IPS-11a (cell line): ENCODE measurements around the gene TSPAN2.
"Not testable (repeated sequence)": the region's sequence is repeated elsewhere in the genome, so short reads cannot be mapped to it uniquely, and the experiment has no call there.

Experiments
- H3K4me3 ChIP-seq: one replicate; pipeline ENCODE4 v1.5.1; 2013; ENCODE audit warnings: low read depth, low read length, control low read depth

The TSPAN2 gene

DNA sequence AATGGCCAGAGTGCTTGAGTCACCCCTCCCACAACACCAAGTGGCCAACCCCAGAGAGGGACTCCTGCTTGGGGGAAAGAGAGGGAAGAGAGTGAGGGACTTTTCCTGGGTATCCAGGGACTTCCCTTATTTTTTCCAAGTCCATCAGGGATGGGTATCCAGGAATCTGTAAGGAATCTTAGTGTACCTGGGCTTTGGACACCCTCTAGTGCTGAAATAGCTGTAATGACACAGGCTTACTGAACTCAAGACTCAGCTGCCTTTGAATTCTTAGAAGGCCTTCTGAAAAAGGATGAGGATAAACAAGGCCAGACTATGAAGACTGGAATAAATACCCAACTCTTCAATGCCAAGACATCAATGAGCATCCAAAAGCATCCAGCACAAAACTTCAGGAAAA is 47.6 kb downstream of the TSPAN2 start:
- H3K4me3 ChIP-seq, result no peak overlapping the region

DNA sequence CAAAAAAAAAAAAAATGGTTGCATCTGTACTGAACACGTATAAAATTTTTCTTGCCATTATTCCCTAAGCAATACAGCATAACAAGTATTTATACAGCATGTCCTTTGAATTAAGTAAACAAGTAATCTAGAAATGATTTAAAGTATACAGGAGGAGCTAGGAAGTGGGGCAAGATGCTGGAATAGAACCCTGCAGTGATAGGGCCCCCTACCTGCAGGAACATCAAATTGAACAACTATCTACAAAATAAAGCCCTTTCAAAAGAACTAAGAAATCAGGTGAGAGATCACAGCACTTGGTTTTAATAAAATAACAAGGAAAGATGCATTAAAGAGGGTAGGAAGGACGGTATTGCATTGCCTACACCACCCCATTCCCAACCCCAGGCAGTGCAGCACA is 48.8 kb downstream of the TSPAN2 start:
- no peak overlapping the region for H3K4me3 ChIP-seq

DNA sequence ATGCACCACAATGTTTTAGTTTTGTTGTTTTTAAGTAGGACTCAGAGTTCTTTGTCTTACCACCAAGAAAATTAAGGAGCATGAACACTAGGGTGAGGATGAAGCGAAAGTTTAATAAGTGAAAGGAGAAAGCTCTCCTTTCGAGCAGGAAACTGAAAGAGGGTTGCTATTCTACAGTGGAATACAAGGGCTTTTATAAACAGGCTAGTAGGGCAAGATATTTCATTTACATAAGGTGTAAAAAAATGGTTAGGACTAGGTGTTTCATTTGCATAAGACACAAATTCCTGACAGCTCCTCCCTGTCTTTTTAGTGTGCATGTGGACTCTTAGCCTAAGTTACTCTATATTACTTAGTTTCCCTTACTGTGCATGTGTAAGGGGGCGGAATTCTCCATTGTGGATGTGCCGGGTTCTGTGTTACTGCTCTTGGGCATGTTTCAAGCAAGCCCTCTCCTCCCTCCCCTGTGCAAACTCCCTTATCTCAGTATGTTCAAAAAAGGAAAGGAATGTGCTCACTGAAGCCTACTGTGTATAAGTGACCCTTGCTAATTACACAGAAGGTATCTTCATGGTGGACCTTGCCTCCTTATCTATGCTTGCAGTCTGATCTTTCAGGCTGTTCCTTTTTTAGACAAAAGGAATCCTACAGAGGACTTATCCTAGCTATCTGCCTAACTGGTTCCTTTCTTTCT is 52.3 kb downstream of the TSPAN2 start:
- H3K4me3 ChIP-seq, result no peak overlapping the region

DNA sequence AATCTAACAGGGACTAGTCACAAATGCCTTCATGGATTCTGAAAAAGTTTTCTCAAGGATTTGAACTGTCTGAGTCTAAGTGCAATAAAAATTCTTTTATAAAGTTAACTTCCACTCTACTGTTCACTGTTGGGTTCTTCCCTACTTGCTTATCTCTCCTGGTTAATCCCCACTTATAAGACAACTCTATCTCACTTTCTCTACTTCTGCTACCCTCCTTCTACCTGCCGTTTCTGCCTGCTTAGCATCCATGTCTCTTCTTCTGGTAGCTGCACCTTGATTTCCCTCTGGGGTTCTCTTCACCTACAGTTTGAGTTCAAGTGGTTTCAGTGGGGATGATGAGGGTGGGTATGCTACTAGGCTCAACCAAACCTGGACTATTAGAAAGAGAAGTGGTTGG is 53.7 kb downstream of the TSPAN2 start:
- H3K4me3 ChIP-seq, result no peak overlapping the region

DNA sequence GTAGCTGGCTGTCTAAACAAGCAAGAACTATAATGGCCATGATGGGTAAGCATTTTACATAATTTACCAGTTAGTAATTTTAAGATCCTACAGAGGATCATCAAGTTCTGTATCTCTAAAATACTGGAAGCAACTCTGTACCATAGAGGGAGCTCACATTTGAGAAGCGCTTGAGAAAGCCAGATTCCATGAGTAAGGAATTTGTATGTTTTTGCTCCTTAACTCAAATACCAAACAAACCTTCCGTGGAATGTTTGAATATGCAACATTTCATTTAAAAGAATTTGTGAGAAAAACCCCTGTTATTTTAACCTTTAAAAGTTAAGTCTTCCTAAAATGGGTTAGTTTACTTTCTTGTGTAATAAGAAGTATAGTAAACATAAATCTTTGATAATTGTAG is 57.7 kb downstream of the TSPAN2 start:
- no peak overlapping the region for H3K4me3 ChIP-seq

DNA sequence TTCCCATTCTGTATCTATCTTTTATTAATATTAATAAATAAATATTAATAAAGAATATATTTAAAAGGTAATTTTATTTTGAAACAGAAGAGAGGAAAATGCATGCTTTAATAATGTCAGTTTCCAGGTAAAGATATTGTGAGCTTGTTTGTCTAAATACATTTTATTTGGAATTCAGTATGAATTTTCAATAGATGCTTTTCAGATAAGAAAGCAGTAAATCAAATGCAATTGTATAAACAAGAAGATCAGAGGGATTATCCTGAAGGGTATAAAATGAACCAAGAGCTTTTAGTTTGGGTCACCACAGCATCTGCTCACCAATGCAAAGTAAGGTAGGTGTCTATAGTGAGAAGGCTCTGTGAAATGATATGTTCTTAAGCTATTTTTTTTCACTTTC is 59.8 kb downstream of the TSPAN2 start, which contains the start of gene TSHB:
Gene TSHB, plus strand, starts transcription at position 301 of the 400 bp plus-strand sequence. CDS start 3,537 bp downstream, outside the sequence.
- no peak within 1 kb of the TSS for H3K4me3 ChIP-seq

DNA sequence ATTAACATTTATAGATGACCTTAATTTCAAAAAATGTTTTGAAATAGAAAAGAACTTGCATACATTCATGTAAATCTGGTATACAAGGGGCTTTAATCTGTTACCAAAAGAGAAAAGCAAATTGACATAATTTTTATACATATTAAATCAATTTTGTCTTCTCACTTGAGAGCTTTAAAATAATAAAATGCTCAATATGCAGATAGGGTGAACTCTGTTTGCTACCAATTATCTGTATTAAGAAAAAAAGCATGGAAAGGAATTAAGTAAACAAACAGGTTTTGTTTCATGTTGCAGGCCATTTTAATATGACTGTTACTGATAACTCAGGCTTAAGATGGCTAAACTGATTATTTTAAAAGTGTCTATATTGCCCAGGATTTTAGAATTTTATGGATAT is 65.7 kb downstream of the TSPAN2 start:
- H3K4me3 ChIP-seq, result no peak overlapping the region

DNA sequence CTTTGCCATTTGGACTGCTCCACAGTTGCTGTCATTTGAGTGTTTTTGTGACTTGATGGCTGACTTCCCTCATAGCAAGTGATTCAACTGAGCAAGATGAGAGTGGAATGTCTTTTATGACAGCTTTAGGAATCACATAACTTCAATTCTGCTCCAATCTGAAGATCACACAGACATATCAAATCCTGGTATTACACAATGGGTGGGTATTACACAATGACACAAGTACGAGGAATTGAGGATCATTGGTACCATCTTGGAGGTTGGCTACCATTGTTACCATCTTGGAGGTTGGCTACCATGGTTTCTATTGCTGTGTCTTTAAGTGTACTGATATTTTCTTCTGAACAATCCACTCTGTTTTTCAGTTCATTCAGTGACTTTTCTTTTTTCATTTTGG is 68.2 kb downstream of the TSPAN2 start:
- H3K4me3 ChIP-seq, result no peak overlapping the region

DNA sequence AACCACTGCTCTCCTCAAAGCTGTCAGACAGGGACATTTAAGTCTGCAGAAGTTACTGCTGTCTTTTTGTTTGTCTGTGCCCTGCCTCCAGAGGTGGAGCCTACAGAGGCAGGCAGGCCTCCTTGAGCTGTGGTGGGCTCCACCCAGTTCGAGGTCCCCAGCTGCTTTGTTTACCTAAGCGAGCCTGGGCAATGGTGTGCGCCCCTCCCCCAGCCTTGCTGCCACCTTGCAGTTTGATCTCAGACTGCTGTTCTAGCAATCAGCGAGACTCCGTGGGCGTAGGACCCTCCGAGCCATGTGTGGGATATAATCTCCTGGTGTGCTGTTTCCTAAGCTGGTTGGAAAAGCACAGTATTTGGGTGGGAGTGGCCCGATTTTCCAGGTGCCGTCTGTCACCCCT is 69.8 kb downstream of the TSPAN2 start:
- H3K4me3 ChIP-seq, result not testable (repeated sequence)

DNA sequence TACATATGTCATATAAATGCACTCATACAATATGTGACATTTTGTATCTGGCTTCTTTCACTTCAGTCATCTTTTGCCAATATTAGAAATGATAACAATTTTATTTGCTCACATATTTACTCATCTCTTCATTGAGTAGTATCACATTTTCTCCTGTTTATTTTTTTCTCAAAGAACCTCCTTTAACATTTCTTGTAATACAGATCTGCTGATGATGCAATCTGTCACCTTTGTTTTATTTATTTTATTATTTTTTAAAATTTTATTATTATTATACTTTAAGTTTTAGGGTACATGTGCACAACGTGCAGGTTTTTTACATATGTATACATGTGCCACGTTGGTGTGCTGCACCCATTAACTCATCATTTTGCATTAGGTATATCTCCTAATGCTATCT is 75.5 kb downstream of the TSPAN2 start:
- H3K4me3 ChIP-seq, result no peak overlapping the region

DNA sequence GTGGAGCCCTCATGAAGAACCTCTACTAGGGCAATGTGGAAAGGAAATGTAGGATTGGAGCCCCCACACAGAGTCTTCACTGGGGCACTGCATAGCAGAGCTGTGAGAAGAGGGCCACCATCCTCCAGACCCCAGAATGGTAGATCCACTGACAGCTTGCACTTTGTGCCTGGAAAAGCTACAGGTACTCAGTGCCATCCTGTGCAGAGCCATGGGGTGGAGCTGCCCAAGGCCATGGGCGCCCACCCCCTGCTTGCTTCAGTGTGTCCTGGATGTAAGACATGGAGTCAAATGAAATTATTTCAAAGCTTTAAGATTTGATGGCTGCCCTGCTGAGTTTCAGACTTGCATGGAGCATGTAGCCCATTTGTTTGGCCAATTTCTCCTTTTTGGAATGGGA is 76.9 kb downstream of the TSPAN2 start:
- no peak overlapping the region for H3K4me3 ChIP-seq

DNA sequence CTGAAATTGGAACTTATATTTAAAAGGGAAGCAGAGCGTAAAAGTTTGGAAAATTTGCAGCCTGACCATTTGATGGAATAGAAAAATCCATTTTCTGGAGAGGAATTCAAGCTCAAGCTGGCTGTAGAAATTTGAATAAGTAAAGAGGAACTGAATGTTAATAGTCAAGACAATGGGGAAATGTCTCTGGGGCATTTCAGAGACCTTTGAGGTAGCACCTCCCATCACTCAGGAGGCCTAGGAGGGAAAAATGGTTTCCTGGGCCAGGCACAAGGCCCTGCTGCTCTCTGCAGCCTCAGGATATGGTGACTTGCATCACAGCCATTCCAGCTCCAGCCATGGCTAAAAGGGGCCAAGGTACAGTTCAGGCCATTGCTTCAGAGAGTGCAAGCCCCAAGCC is 77.3 kb downstream of the TSPAN2 start:
- no peak overlapping the region for H3K4me3 ChIP-seq

DNA sequence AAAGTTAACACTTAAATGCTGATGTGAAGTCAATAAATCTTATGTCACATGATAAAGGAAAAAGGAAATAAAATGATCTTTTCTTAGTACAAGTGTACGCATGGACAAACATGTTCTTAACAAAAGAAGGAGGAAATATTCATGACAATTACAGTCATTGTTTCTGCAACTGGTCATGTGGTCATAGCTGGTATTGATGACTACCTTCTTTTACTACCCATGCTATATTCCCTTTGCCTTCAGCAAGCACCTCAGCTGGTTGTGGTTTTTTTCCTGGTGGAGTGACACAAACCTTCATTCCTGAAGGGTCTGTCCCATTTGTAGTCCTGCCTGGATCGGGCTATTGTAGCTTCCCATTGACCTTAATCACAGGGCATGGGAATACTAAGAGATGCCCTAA is 83.1 kb downstream of the TSPAN2 start:
- no peak overlapping the region for H3K4me3 ChIP-seq
